ENCODE data around the gene C16orf86.

Gene C16orf86

GRCh38 chr16:67663151-67663876, 3.3 kb upstream of the C16orf86 start:
- no peaks in the 10 kb centered on the region for H4K20me1 ChIP-seq (ENCODE audit: insufficient read depth, low read length)
- H3K79me2 ChIP-seq (ENCODE audit: low read length), result peaks cover 46% of the 10 kb centered on the region
- H3K4me2 ChIP-seq (ENCODE audit: low read depth, low read length), result no peak overlapping the region
- no peaks in the 10 kb centered on the region for H3K9me2 ChIP-seq (replicated peaks; ENCODE audit: insufficient read depth, low read length)
- H3K27me3 ChIP-seq (replicated peaks; ENCODE audit: insufficient read depth, low read length), result no peaks in the 10 kb centered on the region
- H3K27ac ChIP-seq (ENCODE audit: low read length), result no peak overlapping the region
- peaks cover 28% of the 10 kb centered on the region for H3K4me1 ChIP-seq (ENCODE audit: low read length)
- no peak overlapping the region for H3K4me3 ChIP-seq (ENCODE audit: low read length)
- peaks cover 23% of the 10 kb centered on the region for H3F3A ChIP-seq (ENCODE audit: insufficient read depth, low read length)
- H3K36me3 ChIP-seq (replicated peaks; ENCODE audit: insufficient read depth, low read length), result no peaks in the 10 kb centered on the region
- no peaks in the 10 kb centered on the region for H3K9me3 ChIP-seq (replicated peaks; ENCODE audit: insufficient read depth, low read length)
- no peak overlapping the region for H2AFZ ChIP-seq (ENCODE audit: low read length)
- no peak; the same call in none of the 2 replicates for TF ChIP-seq CTCF (IDR thresholded peaks at IDR 0.05; ENCODE audit: low read length)
- no peak for DNase-seq
- no peak overlapping the region for H3K9ac ChIP-seq (ENCODE audit: low read length)

GRCh38 chr16:67663877-67664222, 2.8 kb upstream of the C16orf86 start:
- Histone ChIP-seq H2AFZ (ENCODE audit: low read length) (no peak overlapping the region), H3K4me2 (ENCODE audit: low read depth, low read length) (no peak overlapping the region), H3K9me3 (replicated peaks; ENCODE audit: insufficient read depth, low read length) (no peaks in the 10 kb centered on the region), H3K4me3 (ENCODE audit: low read length) (no peak overlapping the region), H3K36me3 (replicated peaks; ENCODE audit: insufficient read depth, low read length) (no peaks in the 10 kb centered on the region), H3K9me2 (replicated peaks; ENCODE audit: insufficient read depth, low read length) (no peaks in the 10 kb centered on the region), H3K4me1 (ENCODE audit: low read length) (peaks cover 32% of the 10 kb centered on the region), H3K79me2 (ENCODE audit: low read length) (peaks cover 41% of the 10 kb centered on the region), H3F3A (ENCODE audit: insufficient read depth, low read length) (peaks cover 23% of the 10 kb centered on the region), H3K27me3 (replicated peaks; ENCODE audit: insufficient read depth, low read length) (no peaks in the 10 kb centered on the region), H3K9ac (ENCODE audit: low read length) (no peak overlapping the region), H4K20me1 (ENCODE audit: insufficient read depth, low read length) (no peaks in the 10 kb centered on the region), H3K27ac (ENCODE audit: low read length) (no peak overlapping the region)
- no peak for DNase-seq
- TF ChIP-seq CTCF (IDR thresholded peaks at IDR 0.05; ENCODE audit: low read length), result no peak
- TF ChIP-seq EZH2phosphoT487 (IDR thresholded peaks at IDR 0.05; ENCODE audit: low read length), result no peak
- no peak for TF ChIP-seq EZH2 (optimal IDR thresholded peaks at IDR 0.05; ENCODE audit: low read depth, low read length)

GRCh38 chr16:67664258-67664657, 2.4 kb upstream of the C16orf86 start:
- Histone ChIP-seq H3F3A (ENCODE audit: insufficient read depth, low read length) (peaks cover 23% of the 10 kb centered on the region), H3K4me3 (ENCODE audit: low read length) (no peak overlapping the region), H3K79me2 (ENCODE audit: low read length) (peaks cover 37% of the 10 kb centered on the region), H3K4me1 (ENCODE audit: low read length) (peaks cover 28% of the 10 kb centered on the region), H4K20me1 (ENCODE audit: insufficient read depth, low read length) (no peaks in the 10 kb centered on the region), H3K27me3 (replicated peaks; ENCODE audit: insufficient read depth, low read length) (no peaks in the 10 kb centered on the region), H3K9ac (ENCODE audit: low read length) (no peak overlapping the region), H3K9me2 (replicated peaks; ENCODE audit: insufficient read depth, low read length) (no peaks in the 10 kb centered on the region), H3K36me3 (replicated peaks; ENCODE audit: insufficient read depth, low read length) (no peaks in the 10 kb centered on the region), H3K4me2 (ENCODE audit: low read depth, low read length) (no peak overlapping the region), H3K9me3 (replicated peaks; ENCODE audit: insufficient read depth, low read length) (no peaks in the 10 kb centered on the region), H2AFZ (ENCODE audit: low read length) (no peak overlapping the region), H3K27ac (ENCODE audit: low read length) (no peak overlapping the region)
- DNase-seq, result no peak
- no peak for TF ChIP-seq CTCF (IDR thresholded peaks at IDR 0.05; ENCODE audit: low read length)
- no peak for TF ChIP-seq EZH2 (optimal IDR thresholded peaks at IDR 0.05; ENCODE audit: low read depth, low read length)
- no peak for TF ChIP-seq EZH2phosphoT487 (IDR thresholded peaks at IDR 0.05; ENCODE audit: low read length)

All from MM.1S (cell line).